AG04450 (cell line): Measurements from ENCODE around the gene DNAJC15. TPM values are rescaled to one million over a fixed set of nuclear protein-coding genes. Genes with fewer than 3 reads are reported as not detected.

Experiments used
- CTCF ChIA-PET: fragments of 300-600, 350-600 bp; formaldehyde crosslinking; extraction: SDS; loops from one replicate; lab custom pipeline; 2022; ENCODE audit warnings: antibody characterized with exemption, inconsistent platforms; lab: Charles Lee
- POLR2A ChIA-PET: fragments of 350-600 bp; formaldehyde crosslinking; extraction: SDS; loops from one replicate; lab custom pipeline; 2021; ENCODE audit warnings: antibody characterized with exemption, inconsistent platforms; lab: Yijun Ruan, JAX
- DNase-seq: peaks from one replicate; pipeline ENCODE4 v3.0.0-alpha.2; 2011; ENCODE audit warnings: low read depth, low spot score
- H3K27ac ChIP-seq: one replicate; pipeline ENCODE4 v1.5.1; 2012; ENCODE audit warnings: low read depth, low read length, control low read depth
- H3K27me3 ChIP-seq: one replicate; pipeline ENCODE4 v1.6.0; 2012; ENCODE audit warnings: low read length; ENCODE audit not compliant: control insufficient read depth, insufficient read depth
- H3K4me3 ChIP-seq: 2 replicates; pipeline ENCODE4 v1.5.1; 2011; ENCODE audit warnings: mild to moderate bottlenecking, low read depth, low read length, control low read depth
- H3K9me3 ChIP-seq: 2 replicates; pipeline ENCODE4 v1.5.1; 2012; ENCODE audit warnings: low read length; ENCODE audit not compliant: control insufficient read depth, insufficient read depth
- polyA plus RNA-seq: library from polyadenylated mRNA; depleted of rRNA; stranded (reverse); fragments of >200 nt; gene quantifications from 2 replicates; pipeline ENCODE4 v1.2.3, GENCODE V29; 2011
- TF ChIP-seq, protein P1 (sequence below): IDR thresholded peaks from 2 replicates; pipeline ENCODE4 v1.5.1; 2011; ENCODE audit warnings: low read depth, low read length, control low read depth, inconsistent platforms

The DNAJC15 gene
- polyA plus RNA-seq, 1 experiment: 48.6 TPM

DNA sequence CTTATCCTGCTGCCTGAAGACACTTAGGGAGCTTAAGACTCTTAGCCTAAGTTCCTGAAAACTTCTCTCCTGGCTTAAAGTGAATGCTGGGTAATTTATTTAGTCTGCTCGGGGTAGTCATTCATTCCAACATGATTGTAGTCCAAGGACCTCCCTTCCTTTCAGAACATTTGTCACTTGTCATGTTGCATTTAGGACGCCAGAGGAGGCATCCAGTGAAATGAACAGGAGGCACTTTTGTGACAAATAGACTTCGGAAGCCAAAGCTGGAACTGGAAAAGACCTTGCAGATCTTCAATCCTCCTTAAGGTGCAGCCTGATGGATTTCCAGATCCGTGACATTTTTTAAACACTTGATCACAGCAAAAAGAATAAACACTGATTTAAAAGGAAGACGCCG lies 95.1 kb downstream of the DNAJC15 start:
- Histone ChIP-seq H3K4me3 (no peak overlapping the region), H3K27me3 (peaks cover 2% of the 10 kb centered on the region), H3K27ac (peak overlapping the region; percentile 39), H3K9me3 (no peaks in the 10 kb centered on the region)
- no peak for DNase-seq
- CTCF ChIA-PET: no interaction called here
- POLR2A ChIA-PET: no interaction called here
- TF ChIP-seq, protein P1, sequence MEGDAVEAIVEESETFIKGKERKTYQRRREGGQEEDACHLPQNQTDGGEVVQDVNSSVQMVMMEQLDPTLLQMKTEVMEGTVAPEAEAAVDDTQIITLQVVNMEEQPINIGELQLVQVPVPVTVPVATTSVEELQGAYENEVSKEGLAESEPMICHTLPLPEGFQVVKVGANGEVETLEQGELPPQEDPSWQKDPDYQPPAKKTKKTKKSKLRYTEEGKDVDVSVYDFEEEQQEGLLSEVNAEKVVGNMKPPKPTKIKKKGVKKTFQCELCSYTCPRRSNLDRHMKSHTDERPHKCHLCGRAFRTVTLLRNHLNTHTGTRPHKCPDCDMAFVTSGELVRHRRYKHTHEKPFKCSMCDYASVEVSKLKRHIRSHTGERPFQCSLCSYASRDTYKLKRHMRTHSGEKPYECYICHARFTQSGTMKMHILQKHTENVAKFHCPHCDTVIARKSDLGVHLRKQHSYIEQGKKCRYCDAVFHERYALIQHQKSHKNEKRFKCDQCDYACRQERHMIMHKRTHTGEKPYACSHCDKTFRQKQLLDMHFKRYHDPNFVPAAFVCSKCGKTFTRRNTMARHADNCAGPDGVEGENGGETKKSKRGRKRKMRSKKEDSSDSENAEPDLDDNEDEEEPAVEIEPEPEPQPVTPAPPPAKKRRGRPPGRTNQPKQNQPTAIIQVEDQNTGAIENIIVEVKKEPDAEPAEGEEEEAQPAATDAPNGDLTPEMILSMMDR: no peak

DNA sequence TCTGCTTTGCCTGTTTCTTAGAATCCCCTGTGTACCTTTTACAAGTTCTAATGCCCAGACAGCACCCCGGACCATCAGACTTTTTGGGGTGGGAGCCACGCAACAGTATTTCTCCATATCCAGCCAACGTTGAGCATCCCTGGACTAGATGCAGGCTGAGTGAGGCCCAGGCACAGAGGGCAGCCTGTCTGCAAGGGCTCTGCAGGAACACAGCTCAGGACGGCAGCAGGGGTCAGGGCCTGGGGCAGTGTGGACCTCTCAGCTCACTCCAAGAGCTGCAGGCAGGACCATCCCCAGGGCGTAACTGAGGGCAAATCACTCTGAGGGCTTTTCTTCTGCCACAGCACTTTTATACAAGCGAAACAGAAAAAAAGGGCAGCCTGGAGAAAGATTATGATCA lies 95.8 kb downstream of the DNAJC15 start:
- no peak overlapping the region for H3K4me3 ChIP-seq
- DNase-seq: no peak
- H3K27ac ChIP-seq: no peak overlapping the region
- peaks cover 2% of the 10 kb centered on the region for H3K27me3 ChIP-seq
- H3K9me3 ChIP-seq: no peaks in the 10 kb centered on the region
- ChIA-PET POLR2A (no interaction called here), CTCF (no interaction called here)
- TF ChIP-seq, protein P1: no peak

DNA sequence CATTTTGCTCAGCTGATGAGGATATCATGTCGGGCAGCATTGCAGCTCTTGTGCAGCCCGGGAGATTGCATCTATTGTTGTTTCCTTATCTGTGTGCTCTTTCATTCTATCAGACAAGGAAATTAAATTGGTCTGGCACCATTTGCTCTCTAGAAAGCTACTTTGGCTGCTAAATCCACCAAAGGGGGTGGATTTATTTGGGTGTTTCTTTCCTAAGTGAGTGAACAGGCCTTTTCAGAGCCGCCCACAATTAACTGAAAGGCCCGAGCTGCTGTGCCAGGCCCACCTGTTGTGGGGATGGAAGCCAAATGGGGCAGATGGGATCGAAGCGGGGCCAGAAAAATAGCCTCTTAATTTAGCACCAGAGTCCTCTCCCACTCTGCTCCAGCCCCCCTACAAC lies 99.4 kb downstream of the DNAJC15 start:
- DNase-seq: no peak
- ChIA-PET POLR2A (no interaction called here), CTCF (no interaction called here)
- Histone ChIP-seq H3K27me3 (peaks cover 2% of the 10 kb centered on the region), H3K9me3 (no peaks in the 10 kb centered on the region), H3K27ac (no peak overlapping the region), H3K4me3 (no peak overlapping the region)
- TF ChIP-seq, protein P1: no peak

DNA sequence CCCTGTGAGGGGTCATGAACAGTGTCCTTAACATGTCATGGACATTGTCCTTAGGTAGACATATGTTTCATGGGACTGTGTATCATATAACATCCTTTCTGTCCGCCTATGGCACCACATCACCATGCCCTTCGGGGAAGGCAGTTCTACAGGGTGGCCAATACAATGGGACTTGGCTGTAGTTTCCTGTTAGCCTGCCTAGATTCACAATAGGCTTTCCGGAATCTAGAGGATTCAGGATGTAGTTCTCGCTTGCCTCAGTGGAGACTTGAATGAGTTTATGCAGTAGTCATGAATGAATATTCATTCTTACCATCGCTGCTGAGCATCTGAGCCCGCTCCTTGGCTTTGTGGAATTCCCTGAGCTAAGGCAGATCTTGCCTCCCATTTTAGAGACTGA lies 100.5 kb downstream of the DNAJC15 start:
- H3K27ac ChIP-seq: no peak overlapping the region
- TF ChIP-seq, protein P1: no peak
- no peak for DNase-seq
- CTCF ChIA-PET: no interaction called here
- H3K9me3 ChIP-seq: no peaks in the 10 kb centered on the region
- POLR2A ChIA-PET: no interaction called here
- no peak overlapping the region for H3K4me3 ChIP-seq
- H3K27me3 ChIP-seq: peaks cover 2% of the 10 kb centered on the region

DNA sequence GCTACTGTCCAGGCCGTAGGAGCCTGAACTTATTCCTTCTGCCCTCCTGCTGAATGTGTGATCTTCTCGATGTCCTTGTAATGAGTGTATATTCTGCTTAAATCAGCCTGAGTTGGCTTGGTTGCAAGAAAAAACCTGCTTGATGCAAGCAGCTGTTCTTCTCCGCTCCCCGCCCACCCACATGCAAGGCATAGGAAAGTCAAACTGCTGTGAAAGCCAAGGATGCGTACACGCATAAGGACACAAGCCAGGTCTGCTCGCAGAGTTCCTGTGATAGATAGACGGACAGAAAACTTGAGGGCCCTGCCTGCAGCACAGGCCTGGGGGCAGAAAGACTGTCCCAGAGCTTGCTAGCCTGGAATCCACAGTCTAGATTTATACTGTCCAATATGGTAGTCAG lies 101.1 kb downstream of the DNAJC15 start:
- ChIA-PET CTCF (no interaction called here), POLR2A (no interaction called here)
- TF ChIP-seq, protein P1: no peak
- H3K27me3 ChIP-seq: peaks cover 2% of the 10 kb centered on the region
- no peak for DNase-seq
- H3K9me3 ChIP-seq: no peaks in the 10 kb centered on the region
- H3K27ac ChIP-seq: no peak overlapping the region
- no peak overlapping the region for H3K4me3 ChIP-seq
